Body of pancreas (tissue), 4 donors: Measurements from ENCODE around the gene AGBL4.

Experiments
- CTCF ChIP-seq, 7 experiments: fragments of 450-650 bp in 4 of 7; fragments of 200-600 bp in 3 of 7; sonication (generic) in 3 of 7; IDR thresholded peaks; one replicate each; pipeline ENCODE4 v1.5.1; 2016 to 2019; ENCODE audit warnings: antibody characterized with exemption in 7 of 7
- POLR2A ChIP-seq, 3 donors: fragments of 450-650 bp; IDR thresholded peaks; one replicate each; pipeline ENCODE4 v1.6.1; 2016; ENCODE audit warnings: antibody characterized with exemption in 3 of 3, mild to moderate bottlenecking in 2 of 3

DNA sequence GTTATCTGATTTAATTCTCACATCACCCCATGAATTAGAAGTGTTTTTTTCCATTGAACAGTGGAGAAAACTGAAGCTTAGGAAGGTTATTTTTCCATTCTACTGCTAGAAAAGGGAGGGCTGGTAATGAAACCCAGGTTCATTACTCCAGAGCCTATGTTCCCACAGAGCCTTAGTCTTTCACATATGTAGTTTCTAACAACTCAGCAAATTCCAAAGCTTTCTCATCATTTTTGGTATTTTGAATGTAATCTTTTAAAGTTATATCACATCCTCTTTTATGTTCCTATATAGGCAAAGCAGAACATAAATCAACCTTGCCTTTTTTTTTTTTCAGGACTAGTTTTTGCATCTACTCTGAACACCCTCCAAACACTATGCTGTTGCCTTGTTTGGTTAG is 1115.1 kb downstream of the AGBL4 start:
- TF ChIP-seq CTCF (IDR thresholded peaks at IDR 0.05) (no peak), POLR2A (IDR thresholded peaks at IDR 0.05) (no peak)
